Measurements from ENCODE around the gene LCK. TPM values are rescaled to one million over a fixed set of nuclear protein-coding genes. Genes with fewer than 3 reads are reported as not detected.

Gene LCK
- total RNA-seq, 1 experiment from 2014 or later: 37.6 TPM

- peak within 1 kb of the TSS; percentile 23 to 65 (median 39); a peak in 3 of 7 replicates for H3K27ac Mint-ChIP-seq
Observed at GRCh38 chr1:32246888-32247273, 4.2 kb upstream of the LCK start, which contains the start of gene FAM167B. Gene FAM167B, plus strand, starts transcription at chr1:32247222. Its CDS starts 200 bp downstream, at chr1:32247422.

More at GRCh38 chr1:32246888-32247273, 4.2 kb upstream of the LCK start, which contains the start of gene FAM167B:
- Histone ChIP-seq H4K8ac (replicated peaks; ENCODE audit: insufficient read length, low read depth, low read length) (no peak within 1 kb of the TSS), H4K5ac (ENCODE audit: insufficient read length, low read depth, low read length) (no peak within 1 kb of the TSS), H3K14ac (ENCODE audit: insufficient read depth, low read length) (no peak within 1 kb of the TSS), H3K27me3 (ENCODE audit: insufficient read depth, low read length) (no peaks in the 10 kb centered on the region), H2BK12ac (ENCODE audit: insufficient read length, low read depth, low read length) (no peak within 1 kb of the TSS), H2BK15ac (ENCODE audit: low read depth, low read length) (no peak within 1 kb of the TSS), H3K79me2 (ENCODE audit: insufficient read depth, low read length) (no peaks in the 10 kb centered on the region), H3K4me1 (ENCODE audit: insufficient read depth, low read length) (peaks cover 4% of the 10 kb centered on the region; the same call in 1 of the 2 replicates), H3K56ac (ENCODE audit: insufficient read length, low read depth, low read length) (no peak within 1 kb of the TSS), H3K23ac (ENCODE audit: insufficient read length, low read depth, low read length) (no peak within 1 kb of the TSS), H3K23me2 (ENCODE audit: insufficient read length, low read depth, low read length, poor library complexity, severe bottlenecking) (no peaks in the 10 kb centered on the region), H3K4me2 (ENCODE audit: insufficient read depth, insufficient read length, low read length) (no peak within 1 kb of the TSS), H2BK120ac (ENCODE audit: low read depth, low read length, poor library complexity, severe bottlenecking) (no peak within 1 kb of the TSS), H3K79me1 (ENCODE audit: insufficient read depth, low read depth, low read length, poor library complexity, severe bottlenecking) (no peaks in the 10 kb centered on the region), H3K9me3 (ENCODE audit: control insufficient read depth, low read depth, low read length) (no peaks in the 10 kb centered on the region), H4K20me1 (ENCODE audit: control insufficient read depth, insufficient read depth, insufficient read length) (no peaks in the 10 kb centered on the region), H2AK5ac (ENCODE audit: insufficient read length, low read length) (no peak within 1 kb of the TSS), H3K9ac (ENCODE audit: extremely low read depth, insufficient read length, low read length) (no peak within 1 kb of the TSS), H3T11ph (ENCODE audit: low read length) (no peak within 1 kb of the TSS), H2AFZ (ENCODE audit: low read length) (no peak within 1 kb of the TSS), H3K18ac (ENCODE audit: insufficient read length, low read depth, low read length) (no peak within 1 kb of the TSS), H2BK20ac (ENCODE audit: low read depth, low read length, poor library complexity, severe bottlenecking) (no peak within 1 kb of the TSS), H2BK5ac (ENCODE audit: insufficient read length, low read length) (no peak within 1 kb of the TSS), H3K27ac (ENCODE audit: insufficient read length, low read depth, low read length) (no peak within 1 kb of the TSS), H4K91ac (ENCODE audit: insufficient read length, low read depth, low read length) (no peak within 1 kb of the TSS), H3K4ac (ENCODE audit: low read depth, low read length) (no peak within 1 kb of the TSS)
- no peak for TF ChIP-seq CTCF (conservative IDR thresholded peaks at IDR 0.05)
- WGBS (ENCODE audit: extremely low coverage, insufficient read length, low lambda C conversion rate): no CpG with 5 or more reads among the region's 3 CpGs
- no peaks in the 10 kb centered on the region for H3K36me3 Mint-ChIP-seq (ENCODE audit: insufficient read depth in 1 of 3, low read depth in 3 of 3)
- peaks cover 6% of the 10 kb centered on the region for H3K27me3 Mint-ChIP-seq (ENCODE audit: low read depth)
- H3K9me3 Mint-ChIP-seq: no peaks in the 10 kb centered on the region
- peaks cover 28 to 34% of the 10 kb centered on the region in 2 experiments for H3K4me1 Mint-ChIP-seq
- peak within 1 kb of the TSS in 1 of 2 experiments; percentile 47; a peak in 2 of 5 replicates for H3K4me3 Mint-ChIP-seq
- DNase-seq: no peak

All from H9 (cell line).